KMS-11 (cell line): Measurements from ENCODE around the gene ADORA1.

Source experiments
- H2AFZ ChIP-seq: fragments of 200-600 bp; sonication (generic); 2 replicates; pipeline ENCODE4 v1.6.1; 2016; ENCODE audit warnings: antibody characterized with exemption, mixed run types, low read depth
- H3K27ac ChIP-seq: fragments of 200-600 bp; sonication (generic); 2 replicates; pipeline ENCODE4 v1.6.1; 2016; ENCODE audit warnings: mild to moderate bottlenecking, mixed run types
- H3K27me3 ChIP-seq: fragments of 200-600 bp; sonication (generic); 2 replicates; pipeline ENCODE4 v1.6.1; 2017; ENCODE audit warnings: mild to moderate bottlenecking, low read depth, mixed run types, moderate library complexity; ENCODE audit not compliant: insufficient read depth
- H3K36me3 ChIP-seq: fragments of 200-600 bp; sonication (generic); 2 replicates; pipeline ENCODE4 v1.6.1; 2017; ENCODE audit warnings: mild to moderate bottlenecking, mixed run types; ENCODE audit not compliant: insufficient read depth
- H3K4me1 ChIP-seq: fragments of 200-600 bp; sonication (generic); 2 replicates; pipeline ENCODE4 v1.6.1; 2016; ENCODE audit warnings: mild to moderate bottlenecking, low read depth, mixed run types; ENCODE audit not compliant: poor library complexity, severe bottlenecking
- H3K4me2 ChIP-seq: fragments of 200-600 bp; sonication (generic); 2 replicates; pipeline ENCODE4 v1.7.0; 2016; ENCODE audit warnings: mild to moderate bottlenecking, mixed run types
- H3K4me3 ChIP-seq: fragments of 200-600 bp; sonication (generic); IDR thresholded peaks from 2 replicates; pipeline ENCODE4 v1.6.1; 2017; ENCODE audit warnings: low read depth, low read length, mixed read lengths; ENCODE audit not compliant: insufficient read depth
- H3K79me2 ChIP-seq: fragments of 200-600 bp; sonication (generic); 2 replicates; pipeline ENCODE4 v1.6.1; 2016; ENCODE audit warnings: low read depth, mixed run types; ENCODE audit not compliant: insufficient read depth
- H3K9ac ChIP-seq: fragments of 200-600 bp; sonication (generic); 2 replicates; pipeline ENCODE4 v1.6.1; 2016; ENCODE audit warnings: mild to moderate bottlenecking, mixed run types
- H4K20me1 ChIP-seq: fragments of 200-600 bp; sonication (generic); 2 replicates; pipeline ENCODE4 v1.6.1; 2016; ENCODE audit warnings: mild to moderate bottlenecking, mixed run types; ENCODE audit not compliant: insufficient read depth
- CTCF ChIP-seq: fragments of 200-600 bp; sonication (generic); conservative IDR thresholded peaks from 2 replicates; pipeline ENCODE4 v1.6.1; 2017; ENCODE audit warnings: low read depth, mild to moderate bottlenecking, antibody characterized with exemption, low read length, moderate library complexity, mixed read lengths

The ADORA1 gene

GRCh38 chr1:203202431-203203245 lies 75.1 kb downstream of the ADORA1 start:
- Histone ChIP-seq H3K27me3 (no peaks in the 10 kb centered on the region), H2AFZ (no peak overlapping the region), H3K27ac (no peak overlapping the region), H4K20me1 (no peaks in the 10 kb centered on the region), H3K4me1 (no peaks in the 10 kb centered on the region), H3K36me3 (no peaks in the 10 kb centered on the region), H3K9ac (no peak overlapping the region), H3K4me3 (no peak overlapping the region), H3K79me2 (no peaks in the 10 kb centered on the region), H3K4me2 (no peak overlapping the region)
- no peak for TF ChIP-seq CTCF

- Histone ChIP-seq H3K4me1 (no peaks in the 10 kb centered on the region), H3K27ac (no peak overlapping the region), H2AFZ (no peak overlapping the region), H3K4me3 (no peak overlapping the region), H4K20me1 (no peaks in the 10 kb centered on the region), H3K4me2 (no peak overlapping the region), H3K9ac (no peak overlapping the region), H3K79me2 (no peaks in the 10 kb centered on the region), H3K36me3 (no peaks in the 10 kb centered on the region), H3K27me3 (no peaks in the 10 kb centered on the region)
- no peak for TF ChIP-seq CTCF
Observed at GRCh38 chr1:203204756-203205155, 77.2 kb downstream of the ADORA1 start.

GRCh38 chr1:203206129-203206687 lies 78.7 kb downstream of the ADORA1 start:
- Histone ChIP-seq H3K4me3 (no peak overlapping the region), H3K27ac (no peak overlapping the region), H3K4me2 (no peak overlapping the region), H3K79me2 (no peaks in the 10 kb centered on the region), H2AFZ (no peak overlapping the region), H3K36me3 (no peaks in the 10 kb centered on the region), H4K20me1 (no peaks in the 10 kb centered on the region), H3K27me3 (no peaks in the 10 kb centered on the region), H3K9ac (no peak overlapping the region), H3K4me1 (no peaks in the 10 kb centered on the region)
- no peak for TF ChIP-seq CTCF

GRCh38 chr1:203207751-203208150 lies 80.2 kb downstream of the ADORA1 start:
- no peak overlapping the region for H3K27ac ChIP-seq
- TF ChIP-seq CTCF: no peak
- no peaks in the 10 kb centered on the region for H3K4me1 ChIP-seq
- H2AFZ ChIP-seq: no peak overlapping the region
- H3K36me3 ChIP-seq: no peaks in the 10 kb centered on the region
- H3K79me2 ChIP-seq: no peaks in the 10 kb centered on the region
- H3K27me3 ChIP-seq: no peaks in the 10 kb centered on the region
- no peak overlapping the region for H3K9ac ChIP-seq
- no peaks in the 10 kb centered on the region for H4K20me1 ChIP-seq
- no peak overlapping the region for H3K4me2 ChIP-seq
- H3K4me3 ChIP-seq: no peak overlapping the region
